ENCODE data around the gene MSL2.

The MSL2 gene

GRCh38 chr3:136114421-136114820, 81.7 kb downstream of the MSL2 start:
- no peaks in the 10 kb centered on the region for H3K36me3 ChIP-seq (replicated peaks)
- H3K4me1 ChIP-seq: no peaks in the 10 kb centered on the region
- no peak overlapping the region for H3K4me3 ChIP-seq
- DNase-seq (ENCODE audit: low spot score in 2 of 2): no peak
- in situ Hi-C loops (cut with MboI; ENCODE audit: low sequenced_read_pairs): no loop called here
- no peaks in the 10 kb centered on the region for H3K27me3 ChIP-seq (ENCODE audit: low read depth)
- H3K9me3 ChIP-seq: no peaks in the 10 kb centered on the region; the same call in 1 of the 2 replicates

- no peaks in the 10 kb centered on the region for H3K27me3 ChIP-seq (ENCODE audit: low read depth)
These were observed 85.7 kb downstream of the MSL2 start for GRCh38 chr3:136110481-136110880.

GRCh38 chr3:136109499-136109898, 86.6 kb downstream of the MSL2 start:
- in situ Hi-C loops (cut with MboI; ENCODE audit: low sequenced_read_pairs): no loop called here
- H3K36me3 ChIP-seq (replicated peaks): no peaks in the 10 kb centered on the region
- DNase-seq (ENCODE audit: low spot score in 2 of 2): no peak

More at GRCh38 chr3:136110481-136110880, 85.7 kb downstream of the MSL2 start:
- Histone ChIP-seq H3K4me1 (no peaks in the 10 kb centered on the region), H3K4me3 (no peak overlapping the region), H3K9me3 (no peaks in the 10 kb centered on the region), H3K36me3 (replicated peaks) (no peaks in the 10 kb centered on the region)
- in situ Hi-C loops (cut with MboI; ENCODE audit: low sequenced_read_pairs): no loop called here
- DNase-seq (ENCODE audit: low spot score in 2 of 2): no peak

GRCh38 chr3:136106101-136106500, 90.0 kb downstream of the MSL2 start:
- Histone ChIP-seq H3K36me3 (replicated peaks) (no peaks in the 10 kb centered on the region), H3K4me1 (no peaks in the 10 kb centered on the region), H3K4me3 (no peak overlapping the region), H3K27me3 (ENCODE audit: low read depth) (no peaks in the 10 kb centered on the region), H3K9me3 (no peaks in the 10 kb centered on the region)
- in situ Hi-C loops (cut with MboI; ENCODE audit: low sequenced_read_pairs): no loop called here
- DNase-seq (ENCODE audit: low spot score in 2 of 2): no peak

More at GRCh38 chr3:136109499-136109898, 86.6 kb downstream of the MSL2 start:
- Histone ChIP-seq H3K27me3 (ENCODE audit: low read depth) (no peaks in the 10 kb centered on the region), H3K4me3 (no peak overlapping the region), H3K4me1 (no peaks in the 10 kb centered on the region), H3K9me3 (no peaks in the 10 kb centered on the region)

GRCh38 chr3:136105044-136105443, 91.1 kb downstream of the MSL2 start:
- no peaks in the 10 kb centered on the region for H3K9me3 ChIP-seq
- no peaks in the 10 kb centered on the region for H3K27me3 ChIP-seq (ENCODE audit: low read depth)
- H3K4me3 ChIP-seq: no peak overlapping the region
- no peaks in the 10 kb centered on the region for H3K36me3 ChIP-seq (replicated peaks)
- in situ Hi-C loops (cut with MboI; ENCODE audit: low sequenced_read_pairs): no loop called here
- H3K4me1 ChIP-seq: no peaks in the 10 kb centered on the region
- no peak for DNase-seq (ENCODE audit: low spot score in 2 of 2)

Data from HAP-1 (cell line).